Astrocyte (in vitro differentiated cells and primary cell): ENCODE measurements around the gene SRR. TPM values are rescaled to one million over a fixed set of nuclear protein-coding genes. Genes with fewer than 3 reads are reported as not detected.
"Not testable (repeated sequence)": the region's sequence is repeated elsewhere in the genome, so short reads cannot be mapped to it uniquely, and the experiment has no call there.

ENCODE experiments used
- DNase-seq: peaks from one replicate; pipeline ENCODE4 v3.0.0-alpha.2; 2010; ENCODE audit warnings: low read depth
- FAIRE-seq: peaks from 2 replicates; lab custom pipeline; 2011; peaks lifted over from hg19 to GRCh38; lab: Jason Lieb, UNC
- H2AFZ ChIP-seq: 2 replicates; pipeline ENCODE4 v1.6.0; 2012; ENCODE audit warnings: low read depth, low read length, inconsistent platforms
- H3K27ac ChIP-seq: 2 replicates; pipeline ENCODE4 v1.5.1; 2011; ENCODE audit warnings: low read depth, low read length, inconsistent platforms
- H3K27me3 ChIP-seq: 2 replicates; pipeline ENCODE4 v1.6.0; 2011; ENCODE audit warnings: low read length, inconsistent platforms; ENCODE audit not compliant: insufficient read depth
- H3K36me3 ChIP-seq: 2 replicates; pipeline ENCODE4 v1.5.1; 2011; ENCODE audit warnings: low read length, inconsistent platforms; ENCODE audit not compliant: insufficient read depth
- H3K4me1 ChIP-seq: 2 replicates; pipeline ENCODE4 v1.5.1; 2011; ENCODE audit warnings: low read length, inconsistent platforms; ENCODE audit not compliant: insufficient read depth
- H3K4me2 ChIP-seq: 2 replicates; pipeline ENCODE4 v1.6.0; 2012; ENCODE audit warnings: low read length, inconsistent platforms
- H3K4me3 ChIP-seq: 2 replicates; pipeline ENCODE4 v1.5.1; 2011; ENCODE audit warnings: low read depth, mild to moderate bottlenecking, low read length, inconsistent platforms; ENCODE audit not compliant: insufficient read depth
- H3K79me2 ChIP-seq: 2 replicates; pipeline ENCODE4 v1.6.0; 2012; ENCODE audit warnings: mild to moderate bottlenecking, low read length, inconsistent platforms; ENCODE audit not compliant: insufficient read depth
- H3K9ac ChIP-seq: 2 replicates; pipeline ENCODE4 v1.6.0; 2012; ENCODE audit warnings: mild to moderate bottlenecking, low read length, inconsistent platforms
- H3K9me3 ChIP-seq: 2 replicates; pipeline ENCODE4 v1.5.1; 2012; ENCODE audit warnings: low read depth, mild to moderate bottlenecking, low read length, inconsistent platforms; ENCODE audit not compliant: insufficient read depth
- H4K20me1 ChIP-seq: 2 replicates; pipeline ENCODE4 v1.6.0; 2012; ENCODE audit warnings: low read length, inconsistent platforms; ENCODE audit not compliant: insufficient read depth
- H3K27ac Mint-ChIP-seq: one replicate; pipeline ENCODE4 v1.8.0; 2021; ENCODE audit warnings: mild to moderate bottlenecking, mixed read lengths; ENCODE audit not compliant: unreplicated experiment
- H3K27me3 Mint-ChIP-seq: one replicate; pipeline ENCODE4 v1.8.0; 2021; ENCODE audit warnings: low read depth, mixed read lengths; ENCODE audit not compliant: unreplicated experiment
- H3K36me3 Mint-ChIP-seq: one replicate; pipeline ENCODE4 v1.8.0; 2021; ENCODE audit warnings: low read depth, mixed read lengths; ENCODE audit not compliant: unreplicated experiment
- H3K4me1 Mint-ChIP-seq: one replicate; pipeline ENCODE4 v1.8.0; 2021; ENCODE audit warnings: low read depth, mixed read lengths; ENCODE audit not compliant: unreplicated experiment
- H3K4me3 Mint-ChIP-seq: one replicate; pipeline ENCODE4 v1.8.0; 2021; ENCODE audit warnings: mild to moderate bottlenecking, moderate library complexity, mixed read lengths; ENCODE audit not compliant: unreplicated experiment
- H3K9me3 Mint-ChIP-seq: one replicate; pipeline ENCODE4 v1.8.0; 2021; ENCODE audit warnings: mild to moderate bottlenecking, mixed read lengths; ENCODE audit not compliant: unreplicated experiment
- EZH2 ChIP-seq: IDR thresholded peaks from 2 replicates; pipeline ENCODE4 v1.6.1; 2012; ENCODE audit warnings: mild to moderate bottlenecking, low read length, inconsistent platforms; ENCODE audit not compliant: insufficient read depth
- total RNA-seq: library from RNA; stranded (reverse); gene quantifications from 2 replicates; pipeline ENCODE4 v1.2.1, GENCODE V29; 2021
- TF ChIP-seq, protein P1 (sequence below): IDR thresholded peaks from 2 replicates; pipeline ENCODE4 v1.5.1; 2011; ENCODE audit warnings: low read depth, mild to moderate bottlenecking, inconsistent platforms, low read length, moderate library complexity; ENCODE audit not compliant: insufficient read depth

The SRR gene
- total RNA-seq, 1 donor from 2014 or later = 15.4 TPM

DNA sequence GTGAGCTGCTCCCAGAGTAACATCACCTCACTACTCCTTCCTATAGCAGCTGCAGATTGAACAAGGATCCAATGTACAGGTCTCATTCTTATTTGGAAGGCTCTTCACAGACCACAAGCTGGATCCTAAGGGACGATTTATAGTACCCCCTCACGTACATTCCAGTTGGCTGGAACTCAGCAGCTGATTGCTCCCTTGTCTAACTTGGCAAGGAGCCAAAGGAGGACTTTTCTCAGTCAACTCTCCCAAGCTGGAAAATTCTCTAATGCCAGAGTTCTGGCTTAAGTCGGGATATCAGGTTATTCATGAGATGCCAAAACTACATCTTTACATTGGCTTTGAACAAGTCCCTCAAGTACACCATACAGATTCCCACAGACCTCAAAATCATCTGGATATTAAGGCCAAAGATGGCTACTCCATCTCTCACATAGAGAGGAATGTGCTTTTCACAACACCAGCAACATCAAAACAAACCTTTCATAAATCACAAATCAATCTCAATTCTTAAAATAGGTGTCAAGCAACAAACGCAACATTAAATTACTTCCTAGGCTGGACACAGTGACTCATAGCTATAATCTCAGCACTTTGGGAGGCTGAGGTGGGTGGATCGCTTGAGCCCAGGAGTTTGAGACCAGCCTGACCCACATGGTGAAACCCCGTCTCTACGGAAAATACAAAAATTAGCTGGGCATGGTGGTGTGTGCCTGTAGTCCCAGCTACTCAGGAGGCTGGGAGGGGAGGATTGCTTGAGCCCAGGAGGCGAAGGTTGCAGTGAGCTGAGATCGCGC is 39.5 kb upstream of the SRR start:
- H3K9ac ChIP-seq = peak overlapping the region; percentile 59
- Mint-ChIP-seq H3K36me3 (peaks cover 11% of the 10 kb centered on the region), H3K9me3 (no peaks in the 10 kb centered on the region), H3K27me3 (no peaks in the 10 kb centered on the region), H3K4me1 (peaks cover 41% of the 10 kb centered on the region), H3K27ac (no peak overlapping the region), H3K4me3 (no peak overlapping the region)
- TF ChIP-seq, protein P1, sequence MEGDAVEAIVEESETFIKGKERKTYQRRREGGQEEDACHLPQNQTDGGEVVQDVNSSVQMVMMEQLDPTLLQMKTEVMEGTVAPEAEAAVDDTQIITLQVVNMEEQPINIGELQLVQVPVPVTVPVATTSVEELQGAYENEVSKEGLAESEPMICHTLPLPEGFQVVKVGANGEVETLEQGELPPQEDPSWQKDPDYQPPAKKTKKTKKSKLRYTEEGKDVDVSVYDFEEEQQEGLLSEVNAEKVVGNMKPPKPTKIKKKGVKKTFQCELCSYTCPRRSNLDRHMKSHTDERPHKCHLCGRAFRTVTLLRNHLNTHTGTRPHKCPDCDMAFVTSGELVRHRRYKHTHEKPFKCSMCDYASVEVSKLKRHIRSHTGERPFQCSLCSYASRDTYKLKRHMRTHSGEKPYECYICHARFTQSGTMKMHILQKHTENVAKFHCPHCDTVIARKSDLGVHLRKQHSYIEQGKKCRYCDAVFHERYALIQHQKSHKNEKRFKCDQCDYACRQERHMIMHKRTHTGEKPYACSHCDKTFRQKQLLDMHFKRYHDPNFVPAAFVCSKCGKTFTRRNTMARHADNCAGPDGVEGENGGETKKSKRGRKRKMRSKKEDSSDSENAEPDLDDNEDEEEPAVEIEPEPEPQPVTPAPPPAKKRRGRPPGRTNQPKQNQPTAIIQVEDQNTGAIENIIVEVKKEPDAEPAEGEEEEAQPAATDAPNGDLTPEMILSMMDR = no peak
- TF ChIP-seq EZH2 = no peak
- no peak overlapping the region for H2AFZ ChIP-seq
- peak; percentile 50 for DNase-seq
- H3K9me3 ChIP-seq = no peaks in the 10 kb centered on the region
- FAIRE-seq = no peak
- no peaks in the 10 kb centered on the region for H3K27me3 ChIP-seq
- H3K79me2 ChIP-seq = peaks cover 16% of the 10 kb centered on the region
- peaks cover 28% of the 10 kb centered on the region for H3K4me1 ChIP-seq
- H3K4me3 ChIP-seq = peak overlapping the region; percentile 25
- peaks cover 9% of the 10 kb centered on the region for H3K36me3 ChIP-seq
- H4K20me1 ChIP-seq = peaks cover 3% of the 10 kb centered on the region
- peak overlapping the region; percentile 75 for H3K4me2 ChIP-seq
- H3K27ac ChIP-seq = peak overlapping the region; percentile 83

DNA sequence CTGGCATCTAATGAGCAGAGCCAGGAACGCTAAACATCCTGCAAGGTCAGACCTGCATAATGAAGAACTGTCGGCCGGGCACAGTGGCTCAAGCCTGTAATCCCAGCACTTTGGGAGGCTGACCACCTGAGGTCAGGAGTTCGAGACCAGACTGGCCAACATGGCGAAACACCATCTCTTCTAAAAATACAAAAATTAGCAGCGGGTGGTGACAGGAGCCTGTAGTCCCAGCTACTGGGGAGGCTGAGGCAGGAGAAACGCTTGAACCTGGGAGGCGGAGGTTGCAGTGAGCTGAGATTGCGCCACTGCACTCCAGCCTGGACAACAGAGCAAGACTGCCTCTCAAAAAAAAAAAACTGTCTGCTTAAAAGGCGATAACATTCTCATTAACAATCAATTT is 38.6 kb upstream of the SRR start:
- not testable (repeated sequence) for H3K9me3 Mint-ChIP-seq, H3K4me3 Mint-ChIP-seq, H3K9ac ChIP-seq, H3K9me3 ChIP-seq, H2AFZ ChIP-seq, H3K27ac ChIP-seq, H3K4me3 ChIP-seq, H3K27ac Mint-ChIP-seq, H4K20me1 ChIP-seq, FAIRE-seq, H3K36me3 ChIP-seq, H3K4me2 ChIP-seq, DNase-seq, H3K27me3 ChIP-seq, H3K27me3 Mint-ChIP-seq
- H3K79me2 ChIP-seq = peaks cover 14% of the 10 kb centered on the region
- peaks cover 28% of the 10 kb centered on the region for H3K4me1 ChIP-seq
- Mint-ChIP-seq H3K36me3 (peaks cover 12% of the 10 kb centered on the region), H3K4me1 (peaks cover 35% of the 10 kb centered on the region)

DNA sequence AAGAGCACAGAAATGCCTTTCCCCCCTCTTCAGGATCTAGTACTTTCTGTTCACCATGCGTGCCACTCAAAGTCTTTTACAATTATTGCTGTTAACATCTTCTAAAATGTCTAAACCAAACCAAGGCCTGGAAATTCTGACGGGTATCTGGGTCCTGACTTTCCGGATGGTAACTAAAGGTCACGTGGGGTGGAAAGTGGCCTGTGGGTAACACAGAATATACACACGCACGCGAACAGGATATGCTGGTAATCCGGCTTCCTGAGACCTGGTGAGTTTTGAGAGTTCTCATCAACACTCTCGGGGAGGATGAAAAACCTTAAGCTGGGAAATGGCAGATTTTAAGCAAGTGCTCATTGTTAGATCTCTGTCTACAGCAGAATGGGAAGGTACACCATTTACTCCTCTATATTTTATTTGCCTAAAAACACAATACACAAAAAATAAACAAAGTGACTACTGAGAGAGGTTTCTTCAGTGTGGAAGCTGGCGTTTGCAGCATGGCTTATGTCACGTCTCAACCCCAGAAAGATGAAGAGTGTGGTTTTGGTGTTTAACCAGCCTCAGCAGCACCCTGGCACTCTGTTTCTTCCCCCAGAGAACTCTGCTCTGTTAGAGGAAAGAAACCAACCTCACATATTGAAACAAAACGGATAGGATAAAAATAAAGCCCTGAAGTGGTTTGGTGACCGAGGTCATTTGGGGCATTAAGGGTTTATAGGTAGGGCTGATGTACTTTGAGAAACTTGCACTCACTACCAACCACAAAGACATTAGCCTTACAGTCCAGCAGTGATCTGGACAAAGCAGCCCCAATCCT is 37.5 kb upstream of the SRR start:
- Histone ChIP-seq H3K36me3 (peaks cover 9% of the 10 kb centered on the region), H2AFZ (no peak overlapping the region), H4K20me1 (peaks cover 3% of the 10 kb centered on the region), H3K27ac (no peak overlapping the region), H3K4me3 (no peak overlapping the region), H3K27me3 (no peaks in the 10 kb centered on the region), H3K79me2 (peaks cover 13% of the 10 kb centered on the region), H3K9me3 (no peaks in the 10 kb centered on the region), H3K9ac (no peak overlapping the region), H3K4me1 (peaks cover 28% of the 10 kb centered on the region), H3K4me2 (no peak overlapping the region)
- TF ChIP-seq, protein P1 = no peak
- no peak for TF ChIP-seq EZH2
- DNase-seq (no peak), FAIRE-seq (no peak)
- Mint-ChIP-seq H3K27ac (no peak overlapping the region), H3K27me3 (no peaks in the 10 kb centered on the region), H3K9me3 (no peaks in the 10 kb centered on the region), H3K36me3 (peaks cover 13% of the 10 kb centered on the region), H3K4me3 (no peak overlapping the region), H3K4me1 (peaks cover 29% of the 10 kb centered on the region)
